ENCODE results near the gene PTPRH. TPM values are rescaled to one million over a fixed set of nuclear protein-coding genes. Genes with fewer than 3 reads are reported as not detected.
A peak's percentile ranks its signal among the peaks of the same experiment; 100 is the strongest.
"Not testable (repeated sequence)": the region's sequence is repeated elsewhere in the genome, so short reads cannot be mapped to it uniquely, and the experiment has no call there.

PTPRH gene
- total RNA-seq, 2 donors from 2014 or later, result not detected

GRCh38 chr19:55166530-55167268 is 42.6 kb downstream of the PTPRH start, which contains the start of gene DNAAF3:
TSS of gene DNAAF3 (minus strand) at chr19:55166613. CDS start at chr19:55166413, 200 bp downstream.
- Mint-ChIP-seq H3K4me1 (ENCODE audit: low read depth) (peaks cover 13% of the 10 kb centered on the region), H3K9me3 (no peaks in the 10 kb centered on the region), H3K27me3 (ENCODE audit: low read depth) (peaks cover 54% of the 10 kb centered on the region), H3K27ac (peak within 1 kb of the TSS; percentile 5), H3K4me3 (peak within 1 kb of the TSS; percentile 83 to 87), H3K36me3 (ENCODE audit: insufficient read depth in 2 of 2) (peaks cover 0 to 3% of the 10 kb centered on the region in 2 donors)
- DNase-seq, result peak; percentile 89 to 93
- ATAC-seq (replicated peaks in 1 of 2), result peak; percentile 93 to 95

- Mint-ChIP-seq H3K36me3 (ENCODE audit: insufficient read depth in 2 of 2) (peaks cover 0 to 3% of the 10 kb centered on the region in 2 donors), H3K4me3 (peak overlapping the region; percentile 83 to 87), H3K27ac (no peak overlapping the region), H3K27me3 (ENCODE audit: low read depth) (peaks cover 48% of the 10 kb centered on the region), H3K9me3 (no peaks in the 10 kb centered on the region), H3K4me1 (ENCODE audit: low read depth) (peaks cover 13% of the 10 kb centered on the region)
- ATAC-seq (replicated peaks in 1 of 2) (peak; percentile 69 to 79), DNase-seq (peak; percentile 66 to 79)
Measured at GRCh38 chr19:55165952-55166529, 43.3 kb downstream of the PTPRH start.

GRCh38 chr19:55161571-55162322 is 47.6 kb downstream of the PTPRH start:
- ATAC-seq (replicated peaks in 1 of 2), result no peak
- peaks cover 0 to 2% of the 10 kb centered on the region in 2 donors for H3K36me3 Mint-ChIP-seq (ENCODE audit: insufficient read depth in 2 of 2)
- H3K4me3 Mint-ChIP-seq, result no peak overlapping the region
- H3K27me3 Mint-ChIP-seq (ENCODE audit: low read depth), result peaks cover 49% of the 10 kb centered on the region
- no peak overlapping the region for H3K27ac Mint-ChIP-seq
- no peaks in the 10 kb centered on the region for H3K9me3 Mint-ChIP-seq
- H3K4me1 Mint-ChIP-seq (ENCODE audit: low read depth), result peaks cover 14% of the 10 kb centered on the region
- no peak for DNase-seq

DNA sequence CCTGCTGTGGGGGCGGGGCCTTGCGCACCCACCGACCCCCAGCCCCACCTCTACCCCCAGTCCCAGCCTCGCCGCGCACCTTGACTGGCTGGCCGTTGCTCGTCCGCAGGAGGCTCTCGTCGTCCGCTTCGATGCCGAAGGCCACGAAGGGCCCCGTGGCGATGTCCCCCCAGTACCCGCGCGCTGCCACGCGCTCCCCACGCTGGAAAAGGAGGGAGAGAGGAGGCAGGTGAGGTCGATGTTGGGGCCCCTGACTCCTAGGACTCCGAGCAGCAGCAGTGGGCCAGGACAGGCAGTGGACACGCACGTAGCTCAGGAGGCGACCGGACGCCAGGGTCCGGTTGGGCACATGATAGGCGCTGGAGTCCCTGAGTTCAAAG is 48.3 kb downstream of the PTPRH start:
- no peak for DNase-seq
- Mint-ChIP-seq H3K9me3 (no peaks in the 10 kb centered on the region), H3K4me1 (ENCODE audit: low read depth) (peaks cover 7% of the 10 kb centered on the region), H3K36me3 (ENCODE audit: insufficient read depth in 2 of 2) (no peaks in the 10 kb centered on the region), H3K27ac (no peak overlapping the region), H3K4me3 (no peak overlapping the region), H3K27me3 (ENCODE audit: low read depth) (peaks cover 48% of the 10 kb centered on the region)
- ATAC-seq (replicated peaks in 1 of 2), result no peak

- peaks cover 42% of the 10 kb centered on the region for H3K27me3 Mint-ChIP-seq (ENCODE audit: low read depth)
- DNase-seq (peak; percentile 94 to 95), ATAC-seq (replicated peaks in 1 of 2) (peak; percentile 95 to 96)
- H3K36me3 Mint-ChIP-seq (ENCODE audit: insufficient read depth in 2 of 2), result no peaks in the 10 kb centered on the region
- H3K27ac Mint-ChIP-seq, result no peak overlapping the region
- no peaks in the 10 kb centered on the region for H3K9me3 Mint-ChIP-seq
- peak overlapping the region; percentile 46 to 48 for H3K4me3 Mint-ChIP-seq
- H3K4me1 Mint-ChIP-seq (ENCODE audit: low read depth), result peaks cover 7% of the 10 kb centered on the region
Measured at GRCh38 chr19:55160128-55160985, 48.9 kb downstream of the PTPRH start.

GRCh38 chr19:55158848-55159749 is 50.2 kb downstream of the PTPRH start:
- peaks cover 14% of the 10 kb centered on the region for H3K4me1 Mint-ChIP-seq (ENCODE audit: low read depth)
- DNase-seq, result no peak
- H3K4me3 Mint-ChIP-seq, result no peak overlapping the region
- H3K27me3 Mint-ChIP-seq (ENCODE audit: low read depth), result peaks cover 36% of the 10 kb centered on the region
- H3K27ac Mint-ChIP-seq, result no peak overlapping the region
- no peaks in the 10 kb centered on the region for H3K9me3 Mint-ChIP-seq
- H3K36me3 Mint-ChIP-seq (ENCODE audit: insufficient read depth in 2 of 2), result no peaks in the 10 kb centered on the region
- no peak for ATAC-seq (replicated peaks in 1 of 2)

GRCh38 chr19:55158423-55158822 is 50.9 kb downstream of the PTPRH start:
- DNase-seq, result no peak
- no peak overlapping the region for H3K27ac Mint-ChIP-seq
- peaks cover 0 to 2% of the 10 kb centered on the region in 2 donors for H3K36me3 Mint-ChIP-seq (ENCODE audit: insufficient read depth in 2 of 2)
- H3K4me1 Mint-ChIP-seq (ENCODE audit: low read depth), result peaks cover 16% of the 10 kb centered on the region
- H3K4me3 Mint-ChIP-seq, result no peak overlapping the region
- no peak for ATAC-seq (replicated peaks in 1 of 2)
- H3K27me3 Mint-ChIP-seq (ENCODE audit: low read depth), result peaks cover 36% of the 10 kb centered on the region
- H3K9me3 Mint-ChIP-seq, result no peaks in the 10 kb centered on the region

DNA sequence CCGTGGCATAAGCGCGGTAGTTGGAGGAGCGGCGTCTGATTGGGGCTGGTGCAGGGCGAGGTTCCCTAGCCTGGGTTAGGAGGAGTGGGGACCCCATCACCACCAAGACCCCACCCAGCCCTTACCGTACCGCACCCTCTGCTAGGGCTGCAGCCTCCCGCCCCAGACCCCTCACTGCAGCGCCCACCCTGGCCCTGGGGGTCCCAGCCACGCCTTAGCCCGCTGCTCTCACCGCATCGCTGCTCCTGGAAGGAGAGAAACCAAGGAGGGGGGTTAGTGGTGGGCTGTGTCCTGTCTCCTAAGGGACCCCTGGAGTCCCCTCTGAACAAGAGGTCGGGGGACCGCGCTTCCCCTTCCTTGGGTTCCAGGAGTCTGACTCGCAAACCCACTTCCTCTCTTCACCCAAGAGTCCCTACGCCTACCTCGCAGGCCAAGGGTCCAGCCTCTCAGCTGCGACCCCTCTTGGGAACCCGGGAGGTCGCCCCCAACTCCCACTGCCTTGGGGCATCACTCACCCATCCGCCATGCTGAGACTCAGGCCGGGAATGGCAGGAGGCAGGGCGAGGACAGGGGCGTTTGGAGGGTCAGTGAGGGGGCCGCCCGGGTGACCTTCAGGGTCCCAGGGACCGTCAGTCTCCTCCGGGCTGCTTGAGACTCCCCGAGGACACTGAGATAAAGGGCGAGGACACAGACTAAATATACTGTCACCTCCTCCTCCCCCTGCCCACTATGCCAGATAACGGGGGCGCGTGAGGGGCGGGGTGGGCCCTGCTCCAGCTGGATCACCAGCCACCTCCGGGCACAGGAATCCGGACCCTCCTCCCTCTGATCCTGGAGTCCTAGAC is 52.0 kb downstream of the PTPRH start, which contains the start of gene TNNI3:
TSS of gene TNNI3 (minus strand) at position 669 of the 845 bp plus-strand sequence. CDS start at position 526, 143 bp downstream.
- H3K9me3 Mint-ChIP-seq, result peaks cover 1 to 2% of the 10 kb centered on the region in 2 donors
- DNase-seq, result no peak
- no peak for ATAC-seq (replicated peaks in 1 of 2)
- peaks cover 17% of the 10 kb centered on the region for H3K4me1 Mint-ChIP-seq (ENCODE audit: low read depth)
- peaks cover 3 to 4% of the 10 kb centered on the region in 2 donors for H3K36me3 Mint-ChIP-seq (ENCODE audit: insufficient read depth in 2 of 2)
- peak within 1 kb of the TSS in 1 of 2 donors; percentile 74 for H3K4me3 Mint-ChIP-seq
- no peak within 1 kb of the TSS for H3K27ac Mint-ChIP-seq
- H3K27me3 Mint-ChIP-seq (ENCODE audit: low read depth), result peaks cover 36% of the 10 kb centered on the region

DNA sequence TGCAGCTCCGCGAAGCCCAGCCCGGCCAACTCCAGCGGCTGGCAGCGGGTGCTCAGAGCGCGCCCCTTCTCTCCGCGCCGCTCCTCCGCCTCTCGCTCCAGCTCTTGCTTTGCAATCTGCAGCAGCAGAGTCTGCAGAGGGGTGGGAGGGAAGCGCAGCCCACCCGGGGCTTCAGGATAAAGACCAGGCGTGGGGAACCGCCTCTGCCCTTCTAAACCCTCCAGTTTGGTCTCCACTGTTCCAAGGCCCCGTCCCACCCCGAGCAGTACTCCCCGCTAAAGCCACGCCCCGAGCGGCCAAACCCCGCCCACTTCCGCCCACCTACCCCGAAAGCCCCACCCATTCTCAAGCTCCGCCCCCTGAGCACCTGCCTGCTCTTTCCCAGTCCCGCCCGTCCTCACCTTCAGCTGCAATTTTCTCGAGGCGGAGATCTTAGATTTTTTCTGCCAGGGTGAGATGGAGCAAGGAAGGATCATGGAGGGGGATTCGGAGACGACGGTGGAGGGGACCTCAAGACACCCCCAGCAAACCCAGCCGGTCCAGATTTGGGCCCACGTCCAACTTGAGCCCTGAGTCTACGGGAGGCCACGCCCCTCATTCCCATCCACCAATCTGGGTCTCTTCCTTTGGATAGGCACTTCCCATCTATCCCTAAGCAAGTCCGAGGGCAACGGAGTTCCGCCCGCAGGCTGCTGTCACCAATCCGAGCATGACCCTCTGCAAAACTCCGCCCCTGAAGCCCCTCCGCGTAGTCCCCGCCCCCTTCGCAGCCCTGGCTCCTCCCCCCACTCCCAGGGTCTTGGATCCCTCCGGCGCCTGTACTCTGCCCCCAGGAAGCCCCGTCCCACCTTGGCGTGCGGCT is 52.9 kb downstream of the PTPRH start:
- ATAC-seq (replicated peaks in 1 of 2) (peak in 1 of 2 donors; percentile 8), DNase-seq (peak; percentile 48)
- Mint-ChIP-seq H3K27me3 (ENCODE audit: low read depth) (peaks cover 36% of the 10 kb centered on the region), H3K36me3 (ENCODE audit: insufficient read depth in 2 of 2) (peaks cover 8 to 9% of the 10 kb centered on the region in 2 donors), H3K4me1 (ENCODE audit: low read depth) (peaks cover 26% of the 10 kb centered on the region), H3K4me3 (peak overlapping the region; percentile 14 to 74), H3K27ac (no peak overlapping the region), H3K9me3 (peaks cover 6 to 9% of the 10 kb centered on the region in 2 donors)

DNA sequence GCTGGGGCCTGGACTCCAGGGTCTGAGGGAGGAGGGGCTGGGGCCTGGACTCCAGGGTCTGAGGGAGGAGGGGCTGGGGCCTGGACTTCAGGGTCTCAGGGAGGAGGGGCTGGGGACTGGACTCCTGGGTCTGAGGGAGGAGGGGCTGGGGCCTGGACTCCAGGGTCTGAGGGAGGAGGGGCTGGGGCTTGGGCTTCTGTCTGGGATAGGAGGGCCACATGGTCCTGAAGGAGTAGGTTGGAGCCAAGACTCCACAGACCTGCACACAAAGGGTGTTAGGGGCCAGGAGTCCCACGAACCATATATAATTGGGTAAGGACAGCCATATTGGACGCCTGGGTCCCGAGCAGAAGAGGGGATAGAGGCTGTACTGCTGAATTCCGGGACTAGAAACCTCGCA is 53.5 kb downstream of the PTPRH start:
- DNase-seq; ATAC-seq (replicated peaks in 1 of 2); H3K9me3 Mint-ChIP-seq; H3K27ac Mint-ChIP-seq; H3K36me3 Mint-ChIP-seq (ENCODE audit: insufficient read depth in 2 of 2): not testable (repeated sequence)
- peak overlapping the region in 1 of 2 donors; percentile 74 for H3K4me3 Mint-ChIP-seq
- H3K4me1 Mint-ChIP-seq (ENCODE audit: low read depth), result peaks cover 29% of the 10 kb centered on the region
- peaks cover 35% of the 10 kb centered on the region for H3K27me3 Mint-ChIP-seq (ENCODE audit: low read depth)
